ENCODE data around the gene GOLIM4.

- TF ChIP-seq, protein P1, sequence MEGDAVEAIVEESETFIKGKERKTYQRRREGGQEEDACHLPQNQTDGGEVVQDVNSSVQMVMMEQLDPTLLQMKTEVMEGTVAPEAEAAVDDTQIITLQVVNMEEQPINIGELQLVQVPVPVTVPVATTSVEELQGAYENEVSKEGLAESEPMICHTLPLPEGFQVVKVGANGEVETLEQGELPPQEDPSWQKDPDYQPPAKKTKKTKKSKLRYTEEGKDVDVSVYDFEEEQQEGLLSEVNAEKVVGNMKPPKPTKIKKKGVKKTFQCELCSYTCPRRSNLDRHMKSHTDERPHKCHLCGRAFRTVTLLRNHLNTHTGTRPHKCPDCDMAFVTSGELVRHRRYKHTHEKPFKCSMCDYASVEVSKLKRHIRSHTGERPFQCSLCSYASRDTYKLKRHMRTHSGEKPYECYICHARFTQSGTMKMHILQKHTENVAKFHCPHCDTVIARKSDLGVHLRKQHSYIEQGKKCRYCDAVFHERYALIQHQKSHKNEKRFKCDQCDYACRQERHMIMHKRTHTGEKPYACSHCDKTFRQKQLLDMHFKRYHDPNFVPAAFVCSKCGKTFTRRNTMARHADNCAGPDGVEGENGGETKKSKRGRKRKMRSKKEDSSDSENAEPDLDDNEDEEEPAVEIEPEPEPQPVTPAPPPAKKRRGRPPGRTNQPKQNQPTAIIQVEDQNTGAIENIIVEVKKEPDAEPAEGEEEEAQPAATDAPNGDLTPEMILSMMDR (IDR thresholded peaks at IDR 0.05) = no peak
- TF ChIP-seq POLR2A (IDR thresholded peaks at IDR 0.05) = no peak
Observed at GRCh38 chr3:168091941-168092340, 3.8 kb downstream of the GOLIM4 start.

Measured in body of pancreas (tissue), 4 donors.